Tibial nerve (tissue), 4 donors: Measurements from ENCODE around the gene ZNF319. TPM values are rescaled to one million over a fixed set of nuclear protein-coding genes. Genes with fewer than 3 reads are reported as not detected.

ENCODE experiments used
- DNase-seq, 2 donors: peaks; one replicate each; pipeline ENCODE4 v3.0.0-alpha.2; 2019; ENCODE audit warnings: low spot score in 2 of 2
- H3K27ac ChIP-seq, 4 donors: fragments of 200-600 bp; sonication (generic) in 3 of 4; one replicate each; pipeline ENCODE4 v1.5.1; 2017 to 2019; ENCODE audit warnings: mild to moderate bottlenecking in 1 of 4
- H3K27me3 ChIP-seq, 2 donors: fragments of 200-600 bp; sonication (generic) in 1 of 2; one replicate each; pipeline versions ENCODE4 v1.5.1 to v1.6.0; 2017 to 2019
- H3K36me3 ChIP-seq, 3 donors: fragments of 200-600 bp; sonication (generic); one replicate each; pipeline ENCODE4 v1.5.1; 2018 to 2019
- H3K4me1 ChIP-seq, 4 donors: fragments of 200-600 bp; sonication (generic) in 3 of 4; one replicate each; pipeline ENCODE4 v1.5.1; 2017 to 2019
- H3K4me3 ChIP-seq, 4 donors: fragments of 200-600 bp; sonication (generic) in 3 of 4; one replicate each; pipeline ENCODE4 v1.5.1; 2017 to 2019; ENCODE audit warnings: mild to moderate bottlenecking in 1 of 4, moderate library complexity in 1 of 4
- H3K9me3 ChIP-seq, 4 donors: fragments of 200-600 bp; sonication (generic) in 3 of 4; one replicate each; pipeline ENCODE4 v1.5.1; 2017 to 2019
- EP300 ChIP-seq, 2 donors: sonication (generic); formaldehyde crosslinking; IDR thresholded peaks; one replicate each; pipeline ENCODE4 v1.6.1; 2017; ENCODE audit warnings: antibody characterized with exemption in 2 of 2, mild to moderate bottlenecking in 1 of 2
- POLR2A ChIP-seq, 2 donors: fragments of 450-650 bp; IDR thresholded peaks; one replicate each; pipeline ENCODE4 v1.6.1; 2017; ENCODE audit warnings: antibody characterized with exemption in 2 of 2, mild to moderate bottlenecking in 2 of 2, moderate library complexity in 2 of 2
- WGBS, 2 donors: methylation state at CpG; one replicate each; pipeline ENCODE4 v1.1.5; 2018; 5-methylcytosine and 5-hydroxymethylcytosine counted together
- total RNA-seq, 4 donors: library from RNA; depleted of rRNA; stranded (reverse); fragments of >200 nt; gene quantifications; one replicate each; pipeline ENCODE4 v1.1.0, GENCODE V29; 2016
- TF ChIP-seq, protein P1 (sequence below), 5 experiments: fragments of 200-600 bp in 3 of 5; fragments of 450-650 bp in 2 of 5; sonication (generic) in 3 of 5; IDR thresholded peaks; one replicate each; pipeline ENCODE4 v1.5.1; 2016 to 2019; ENCODE audit warnings: antibody characterized with exemption in 5 of 5, mild to moderate bottlenecking in 3 of 5, moderate library complexity in 2 of 5

Gene ZNF319
- total RNA-seq, 4 donors from 2014 or later, result 7.5 to 11.6 (median 9.1) TPM

DNA sequence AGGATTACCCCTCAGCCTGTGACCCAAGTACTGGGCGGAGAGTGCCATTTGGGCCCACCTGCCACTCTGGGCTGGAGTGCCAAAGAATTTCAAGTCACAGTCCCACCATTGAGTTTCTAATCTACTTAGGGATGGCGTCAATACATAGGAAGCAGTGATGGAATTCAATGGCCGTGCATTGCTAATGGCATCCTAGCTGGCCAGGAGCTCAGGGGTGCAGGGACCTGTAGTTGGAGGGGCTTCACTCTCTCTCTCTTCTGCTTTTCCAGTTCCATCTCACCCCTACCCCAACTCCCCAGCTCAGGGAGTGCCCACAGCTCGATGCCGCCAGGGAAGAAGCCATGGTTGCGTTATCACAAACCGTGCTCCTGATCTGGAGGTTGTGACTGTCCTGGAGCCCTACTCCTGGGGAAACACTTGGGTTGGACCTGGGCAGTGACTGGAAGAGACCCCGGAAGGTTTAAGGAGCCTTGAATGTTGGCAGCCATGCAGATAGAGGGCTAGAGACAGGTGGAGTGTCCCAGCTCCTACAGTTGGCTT, 27.5 kb upstream of the ZNF319 start:
- Histone ChIP-seq H3K9me3 (no peaks in the 10 kb centered on the region), H3K4me1 (peaks cover 0 to 98% (median 40%) of the 10 kb centered on the region in 4 donors), H3K36me3 (no peaks in the 10 kb centered on the region), H3K4me3 (peak overlapping the region in 2 of 4 donors; percentile 82 to 93), H3K27ac (peak overlapping the region in 3 of 4 donors; percentile 79 to 90 (median 83)), H3K27me3 (no peaks in the 10 kb centered on the region)
- no peak for DNase-seq
- no peak for TF ChIP-seq EP300 (IDR thresholded peaks at IDR 0.05)
- 56 to 62% methylated on average over 4 to 8 of the region's 8 CpGs for WGBS, 2 donors

GRCh38 chr16:58027161-58027915, 26.9 kb upstream of the ZNF319 start:
- no peaks in the 10 kb centered on the region for H3K9me3 ChIP-seq
- H3K27ac ChIP-seq, result peak overlapping the region; percentile 37 to 90 (median 81)
- DNase-seq, result no peak
- TF ChIP-seq EP300 (IDR thresholded peaks at IDR 0.05) (no peak), POLR2A (IDR thresholded peaks at IDR 0.05) (no peak)
- TF ChIP-seq, protein P1, sequence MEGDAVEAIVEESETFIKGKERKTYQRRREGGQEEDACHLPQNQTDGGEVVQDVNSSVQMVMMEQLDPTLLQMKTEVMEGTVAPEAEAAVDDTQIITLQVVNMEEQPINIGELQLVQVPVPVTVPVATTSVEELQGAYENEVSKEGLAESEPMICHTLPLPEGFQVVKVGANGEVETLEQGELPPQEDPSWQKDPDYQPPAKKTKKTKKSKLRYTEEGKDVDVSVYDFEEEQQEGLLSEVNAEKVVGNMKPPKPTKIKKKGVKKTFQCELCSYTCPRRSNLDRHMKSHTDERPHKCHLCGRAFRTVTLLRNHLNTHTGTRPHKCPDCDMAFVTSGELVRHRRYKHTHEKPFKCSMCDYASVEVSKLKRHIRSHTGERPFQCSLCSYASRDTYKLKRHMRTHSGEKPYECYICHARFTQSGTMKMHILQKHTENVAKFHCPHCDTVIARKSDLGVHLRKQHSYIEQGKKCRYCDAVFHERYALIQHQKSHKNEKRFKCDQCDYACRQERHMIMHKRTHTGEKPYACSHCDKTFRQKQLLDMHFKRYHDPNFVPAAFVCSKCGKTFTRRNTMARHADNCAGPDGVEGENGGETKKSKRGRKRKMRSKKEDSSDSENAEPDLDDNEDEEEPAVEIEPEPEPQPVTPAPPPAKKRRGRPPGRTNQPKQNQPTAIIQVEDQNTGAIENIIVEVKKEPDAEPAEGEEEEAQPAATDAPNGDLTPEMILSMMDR (IDR thresholded peaks at IDR 0.05), result no peak
- H3K27me3 ChIP-seq, result no peaks in the 10 kb centered on the region
- WGBS, 2 donors, result 4 to 7% methylated on average over 29 to 32 of the region's 43 CpGs
- no peaks in the 10 kb centered on the region for H3K36me3 ChIP-seq
- H3K4me1 ChIP-seq, result peaks cover 0 to 98% (median 43%) of the 10 kb centered on the region in 4 donors
- H3K4me3 ChIP-seq, result peak overlapping the region; percentile 49 to 93 (median 74)

DNA sequence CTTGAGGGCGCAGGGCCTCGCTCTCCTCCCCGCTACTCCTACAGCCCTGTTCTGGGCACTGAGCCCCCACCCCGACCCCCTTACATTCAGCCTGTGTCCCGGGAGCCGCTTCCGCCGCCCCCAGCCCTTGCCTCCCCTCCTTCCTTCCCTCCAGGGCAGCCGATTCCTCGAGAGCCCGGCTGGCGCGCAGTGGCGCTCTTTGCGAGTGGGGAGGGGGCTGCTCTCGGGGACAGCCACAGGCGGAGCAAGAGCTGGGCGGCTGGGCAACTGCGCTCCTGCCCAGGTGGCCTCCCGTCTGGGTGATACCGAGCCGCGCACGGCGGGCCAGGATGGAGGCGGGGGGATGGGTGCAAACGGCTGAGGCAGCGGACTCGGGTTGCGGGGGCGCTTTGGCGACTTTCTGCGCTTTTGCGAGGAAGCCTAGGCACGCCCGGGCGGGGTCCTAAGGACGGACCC, 26.3 kb upstream of the ZNF319 start:
- Histone ChIP-seq H3K4me3 (peak overlapping the region; percentile 49 to 93 (median 74)), H3K36me3 (no peaks in the 10 kb centered on the region), H3K27ac (peak overlapping the region; percentile 37 to 90 (median 81)), H3K4me1 (peaks cover 0 to 99% (median 44%) of the 10 kb centered on the region in 4 donors), H3K27me3 (no peaks in the 10 kb centered on the region), H3K9me3 (no peaks in the 10 kb centered on the region)
- 0 to 1% methylated on average over 16 to 36 of the region's 38 CpGs for WGBS, 2 donors
- no peak for TF ChIP-seq POLR2A (IDR thresholded peaks at IDR 0.05)
- TF ChIP-seq, protein P1 (IDR thresholded peaks at IDR 0.05), result no peak
- no peak for TF ChIP-seq EP300 (IDR thresholded peaks at IDR 0.05)
- no peak for DNase-seq

DNA sequence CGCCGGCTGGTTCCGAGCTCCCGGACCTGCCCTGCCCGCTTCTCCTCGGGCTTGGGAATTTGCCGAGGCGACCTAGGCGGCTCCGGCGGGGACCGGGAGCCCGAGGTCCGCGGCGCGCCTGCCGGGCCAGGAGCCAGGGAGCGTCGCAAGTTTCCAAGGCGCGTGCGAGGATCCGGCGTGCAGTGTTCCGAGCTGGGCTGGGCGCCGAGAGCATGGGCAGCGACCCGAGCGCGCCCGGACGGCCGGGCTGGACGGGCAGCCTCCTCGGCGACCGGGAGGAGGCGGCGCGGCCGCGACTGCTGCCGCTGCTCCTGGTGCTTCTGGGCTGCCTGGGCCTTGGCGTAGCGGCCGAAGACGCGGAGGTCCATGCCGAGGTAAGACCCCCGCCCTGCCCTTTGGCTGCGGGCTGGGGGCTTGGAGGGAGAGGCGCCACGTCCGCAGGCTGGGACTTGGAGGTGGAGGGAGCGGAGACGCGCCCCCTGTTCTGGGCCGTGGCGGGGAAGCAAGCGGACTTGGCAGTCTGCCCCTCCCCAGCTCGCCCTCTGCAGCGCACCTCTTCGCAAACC, 25.8 kb upstream of the ZNF319 start:
- Histone ChIP-seq H3K36me3 (no peaks in the 10 kb centered on the region), H3K27ac (peak overlapping the region; percentile 37 to 90 (median 81)), H3K9me3 (no peaks in the 10 kb centered on the region), H3K4me3 (peak overlapping the region; percentile 49 to 93 (median 74)), H3K27me3 (no peaks in the 10 kb centered on the region), H3K4me1 (peaks cover 0 to 100% (median 43%) of the 10 kb centered on the region in 4 donors)
- no peak for DNase-seq
- TF ChIP-seq, protein P1 (IDR thresholded peaks at IDR 0.05), result peak in 1 of 5 experiments; percentile 24
- TF ChIP-seq POLR2A (IDR thresholded peaks at IDR 0.05) (no peak), EP300 (IDR thresholded peaks at IDR 0.05) (no peak)
- 0% methylated on average over 9 to 40 of the region's 65 CpGs for WGBS, 2 donors

DNA sequence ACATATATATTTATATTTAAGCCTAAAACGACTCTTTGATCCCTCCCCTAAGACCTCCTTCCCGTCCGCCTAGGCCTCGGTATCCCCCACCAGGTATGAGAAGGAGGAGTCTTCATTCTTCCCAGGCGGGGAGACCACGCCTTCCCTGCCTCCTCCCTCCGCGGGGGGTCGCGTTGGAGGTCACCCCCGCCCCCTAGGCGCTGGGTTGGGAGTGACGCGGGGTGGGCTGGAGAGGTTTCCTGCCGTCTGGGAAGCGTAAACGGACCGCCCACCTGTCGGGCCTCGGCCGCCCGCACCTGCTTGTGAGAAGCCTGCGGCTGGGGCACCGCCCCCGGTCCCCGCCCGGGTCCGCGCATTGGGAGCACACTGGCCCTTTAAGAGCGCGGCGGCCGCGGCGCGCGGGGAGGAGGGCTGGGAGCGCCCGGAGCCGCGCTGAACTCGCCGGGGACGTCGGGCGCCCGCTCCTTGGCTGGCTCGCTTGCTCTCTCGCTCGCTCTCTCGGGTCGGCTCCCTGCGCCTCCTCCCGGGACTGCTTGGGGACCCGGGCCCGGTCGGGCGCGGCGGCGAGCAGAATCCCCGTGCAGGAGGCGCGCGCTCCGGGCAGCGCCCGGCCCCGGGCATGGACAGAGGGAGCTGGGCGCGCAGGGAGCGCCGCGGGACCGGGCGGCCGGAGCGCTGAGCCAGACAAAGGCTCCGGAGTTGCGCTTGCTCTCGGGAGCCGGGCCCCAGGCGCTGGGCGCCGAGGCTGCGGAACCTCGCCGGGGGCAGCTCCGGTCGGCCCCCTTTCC, 25.1 kb upstream of the ZNF319 start, which contains the start of gene MMP15:
TSS of gene MMP15 (plus strand) at position 404 of the 788 bp plus-strand sequence. CDS start 597 bp downstream, outside the sequence.
- peak within 1 kb of the TSS; percentile 37 to 90 (median 81) for H3K27ac ChIP-seq
- no peaks in the 10 kb centered on the region for H3K27me3 ChIP-seq
- no peak for DNase-seq
- H3K36me3 ChIP-seq, result no peaks in the 10 kb centered on the region
- peak within 1 kb of the TSS; percentile 49 to 93 (median 74) for H3K4me3 ChIP-seq
- WGBS, 2 donors, result 1% methylated on average over 29 to 76 of the region's 90 CpGs
- H3K9me3 ChIP-seq, result no peaks in the 10 kb centered on the region
- peak in 1 of 2 donors; percentile 41 for TF ChIP-seq POLR2A (IDR thresholded peaks at IDR 0.05)
- TF ChIP-seq EP300 (IDR thresholded peaks at IDR 0.05), result peak in 1 of 2 donors; percentile 11
- TF ChIP-seq, protein P1 (IDR thresholded peaks at IDR 0.05), result no peak
- peaks cover 0 to 100% (median 37%) of the 10 kb centered on the region in 4 donors for H3K4me1 ChIP-seq
